Tibial nerve (tissue), 4 donors: ENCODE measurements around the gene TNS3. TPM values are rescaled to one million over a fixed set of nuclear protein-coding genes. Genes with fewer than 3 reads are reported as not detected.

ENCODE experiments used
- DNase-seq, 2 donors: peaks; one replicate each; pipeline ENCODE4 v3.0.0-alpha.2; 2019; ENCODE audit warnings: low spot score in 2 of 2
- H3K27ac ChIP-seq, 4 donors: fragments of 200-600 bp; sonication (generic) in 3 of 4; one replicate each; pipeline ENCODE4 v1.5.1; 2017 to 2019; ENCODE audit warnings: mild to moderate bottlenecking in 1 of 4
- H3K27me3 ChIP-seq, 2 donors: fragments of 200-600 bp; sonication (generic) in 1 of 2; one replicate each; pipeline versions ENCODE4 v1.5.1 to v1.6.0; 2017 to 2019
- H3K36me3 ChIP-seq, 3 donors: fragments of 200-600 bp; sonication (generic); one replicate each; pipeline ENCODE4 v1.5.1; 2018 to 2019
- H3K4me1 ChIP-seq, 4 donors: fragments of 200-600 bp; sonication (generic) in 3 of 4; one replicate each; pipeline ENCODE4 v1.5.1; 2017 to 2019
- H3K4me3 ChIP-seq, 4 donors: fragments of 200-600 bp; sonication (generic) in 3 of 4; one replicate each; pipeline ENCODE4 v1.5.1; 2017 to 2019; ENCODE audit warnings: mild to moderate bottlenecking in 1 of 4, moderate library complexity in 1 of 4
- H3K9me3 ChIP-seq, 4 donors: fragments of 200-600 bp; sonication (generic) in 3 of 4; one replicate each; pipeline ENCODE4 v1.5.1; 2017 to 2019
- CTCF ChIP-seq, 5 experiments: fragments of 200-600 bp in 3 of 5; fragments of 450-650 bp in 2 of 5; sonication (generic) in 3 of 5; IDR thresholded peaks; one replicate each; pipeline ENCODE4 v1.5.1; 2016 to 2019; ENCODE audit warnings: antibody characterized with exemption in 5 of 5, mild to moderate bottlenecking in 3 of 5, moderate library complexity in 2 of 5
- EP300 ChIP-seq, 2 donors: sonication (generic); formaldehyde crosslinking; IDR thresholded peaks; one replicate each; pipeline ENCODE4 v1.6.1; 2017; ENCODE audit warnings: antibody characterized with exemption in 2 of 2, mild to moderate bottlenecking in 1 of 2
- POLR2A ChIP-seq, 2 donors: fragments of 450-650 bp; IDR thresholded peaks; one replicate each; pipeline ENCODE4 v1.6.1; 2017; ENCODE audit warnings: antibody characterized with exemption in 2 of 2, mild to moderate bottlenecking in 2 of 2, moderate library complexity in 2 of 2
- WGBS, 2 donors: methylation state at CpG; one replicate each; pipeline ENCODE4 v1.1.5; 2018; 5-methylcytosine and 5-hydroxymethylcytosine counted together
- total RNA-seq, 4 donors: library from RNA; depleted of rRNA; stranded (reverse); fragments of >200 nt; gene quantifications; one replicate each; pipeline ENCODE4 v1.1.0, GENCODE V29; 2016

TNS3 gene
- total RNA-seq, 4 donors from 2014 or later, result 118 to 142 (median 133) TPM

GRCh38 chr7:47582764-47583738 lies 1.1 kb upstream of the TNS3 start:
- Histone ChIP-seq H3K36me3 (no peaks in the 10 kb centered on the region), H3K4me1 (peaks cover 0 to 74% (median 32%) of the 10 kb centered on the region in 4 donors), H3K27me3 (no peaks in the 10 kb centered on the region), H3K9me3 (no peaks in the 10 kb centered on the region), H3K27ac (peak overlapping the region; percentile 84 to 94 (median 90)), H3K4me3 (peak overlapping the region in 2 of 4 donors; percentile 77 to 97)
- DNase-seq, result no peak
- WGBS, 2 donors, result 64 to 66% methylated on average over 15 of the region's 15 CpGs
- no peak for TF ChIP-seq CTCF (IDR thresholded peaks at IDR 0.05)
- no peak for TF ChIP-seq POLR2A (IDR thresholded peaks at IDR 0.05)
- TF ChIP-seq EP300 (IDR thresholded peaks at IDR 0.05), result peak in 1 of 2 donors; percentile 35

- no peak for DNase-seq
- Histone ChIP-seq H3K36me3 (no peaks in the 10 kb centered on the region), H3K27ac (peak overlapping the region; percentile 84 to 94 (median 90)), H3K4me3 (peak overlapping the region; percentile 67 to 97 (median 74)), H3K9me3 (no peaks in the 10 kb centered on the region), H3K27me3 (no peaks in the 10 kb centered on the region), H3K4me1 (peaks cover 0 to 77% (median 48%) of the 10 kb centered on the region in 4 donors)
- 1 to 7% methylated on average over 3 to 23 of the region's 33 CpGs for WGBS, 2 donors
- no peak for TF ChIP-seq POLR2A (IDR thresholded peaks at IDR 0.05)
- TF ChIP-seq EP300 (IDR thresholded peaks at IDR 0.05), result no peak
- TF ChIP-seq CTCF (IDR thresholded peaks at IDR 0.05), result no peak
Measured at GRCh38 chr7:47581438-47581803, 490 bp downstream of the TNS3 start.

GRCh38 chr7:47580811-47581331 lies 1.0 kb downstream of the TNS3 start:
- Histone ChIP-seq H3K4me1 (peaks cover 0 to 82% (median 53%) of the 10 kb centered on the region in 4 donors), H3K27ac (peak overlapping the region; percentile 84 to 94 (median 90)), H3K36me3 (no peaks in the 10 kb centered on the region), H3K9me3 (no peaks in the 10 kb centered on the region), H3K27me3 (no peaks in the 10 kb centered on the region), H3K4me3 (peak overlapping the region; percentile 67 to 97 (median 74))
- no peak for DNase-seq
- 5% methylated on average over 7 to 14 of the region's 15 CpGs for WGBS, 2 donors
- no peak for TF ChIP-seq POLR2A (IDR thresholded peaks at IDR 0.05)
- peak in 1 of 2 donors; percentile 14 for TF ChIP-seq EP300 (IDR thresholded peaks at IDR 0.05)
- TF ChIP-seq CTCF (IDR thresholded peaks at IDR 0.05), result no peak

GRCh38 chr7:47580175-47580706 lies 1.7 kb downstream of the TNS3 start:
- H3K36me3 ChIP-seq, result no peaks in the 10 kb centered on the region
- 32 to 40% methylated on average over 7 of the region's 7 CpGs for WGBS, 2 donors
- H3K27me3 ChIP-seq, result no peaks in the 10 kb centered on the region
- H3K4me3 ChIP-seq, result peak overlapping the region; percentile 67 to 97 (median 74)
- H3K9me3 ChIP-seq, result no peaks in the 10 kb centered on the region
- H3K4me1 ChIP-seq, result peaks cover 0 to 89% (median 56%) of the 10 kb centered on the region in 4 donors
- DNase-seq, result no peak
- TF ChIP-seq POLR2A (IDR thresholded peaks at IDR 0.05) (no peak), EP300 (IDR thresholded peaks at IDR 0.05) (peak in 1 of 2 donors; percentile 9), CTCF (IDR thresholded peaks at IDR 0.05) (no peak)
- peak overlapping the region; percentile 84 to 94 (median 90) for H3K27ac ChIP-seq
